GM19023 (cell line): Measurements from ENCODE around the gene PBRM1.
A peak's percentile ranks its signal among the peaks of the same experiment; 100 is the strongest.
"Not testable (repeated sequence)": the region's sequence is repeated elsewhere in the genome, so short reads cannot be mapped to it uniquely, and the experiment has no call there.

Source experiments
- ATAC-seq: cut with Tn5 transposase; IDR thresholded peaks from one replicate; pipeline ENCODE4 v1.9.1; 2021; ENCODE audit warnings: mild to moderate bottlenecking, moderate library complexity; ENCODE audit not compliant: unreplicated experiment

The PBRM1 gene

GRCh38 chr3:52537165-52537620, 148.5 kb downstream of the PBRM1 start:
- ATAC-seq = no peak

GRCh38 chr3:52536369-52537164, 149.1 kb downstream of the PBRM1 start, which contains the start of gene UQCC5:
Gene UQCC5, plus strand, starts transcription at chr3:52536605. Its CDS starts 151 bp downstream, at chr3:52536756.
- ATAC-seq = peak; percentile 83

GRCh38 chr3:52536112-52536368, 149.7 kb downstream of the PBRM1 start:
- no peak for ATAC-seq

- no peak for ATAC-seq
Observed at GRCh38 chr3:52535411-52536111, 150.2 kb downstream of the PBRM1 start.

GRCh38 chr3:52534281-52535183, 151.2 kb downstream of the PBRM1 start:
- no peak for ATAC-seq

GRCh38 chr3:52533623-52534280, 152.0 kb downstream of the PBRM1 start, which contains the start of gene NT5DC2:
Gene NT5DC2, minus strand, starts transcription at chr3:52533857. Its CDS starts 120 bp downstream, at chr3:52533737.
- peak; percentile 34 for ATAC-seq

GRCh38 chr3:52532838-52533622, 152.7 kb downstream of the PBRM1 start:
- peak; percentile 2 for ATAC-seq

- no peak for ATAC-seq
Observed at GRCh38 chr3:52532517-52532837, 153.2 kb downstream of the PBRM1 start.

GRCh38 chr3:52531860-52532516, 153.7 kb downstream of the PBRM1 start:
- ATAC-seq = no peak

- ATAC-seq = no peak
Observed at GRCh38 chr3:52530918-52531826, 154.5 kb downstream of the PBRM1 start.

- no peak for ATAC-seq
Observed at GRCh38 chr3:52529376-52530333, 156.1 kb downstream of the PBRM1 start.

GRCh38 chr3:52528586-52529375, 156.9 kb downstream of the PBRM1 start:
- ATAC-seq = no peak

- no peak for ATAC-seq
Observed at GRCh38 chr3:52527732-52528585, 157.8 kb downstream of the PBRM1 start.

GRCh38 chr3:52527039-52527731, 158.5 kb downstream of the PBRM1 start:
- ATAC-seq = no peak

- ATAC-seq = not testable (repeated sequence)
Observed at GRCh38 chr3:52526671-52527038, 159.1 kb downstream of the PBRM1 start.
